Testis (tissue), 3 donors: Measurements from ENCODE around the gene VSIG2. TPM values are rescaled to one million over a fixed set of nuclear protein-coding genes. Genes with fewer than 3 reads are reported as not detected.

Experiments used
- DNase-seq: peaks from one replicate; pipeline ENCODE4 v3.0.0-alpha.2; 2019
- H3K27ac ChIP-seq, 2 donors: fragments of 200-600 bp; sonication (generic); one replicate each; pipeline ENCODE4 v1.5.1; 2019
- H3K27me3 ChIP-seq: fragments of 200-600 bp; sonication (generic); one replicate; pipeline ENCODE4 v1.5.1; 2019
- H3K36me3 ChIP-seq: fragments of 200-600 bp; sonication (generic); one replicate; pipeline ENCODE4 v1.5.1; 2017; ENCODE audit warnings: low read depth; ENCODE audit errors: missing control alignments
- H3K4me1 ChIP-seq: fragments of 200-600 bp; sonication (generic); one replicate; pipeline ENCODE4 v1.5.1; 2019
- H3K4me3 ChIP-seq, 2 donors: fragments of 200-600 bp; sonication (generic); one replicate each; pipeline ENCODE4 v1.5.1; 2017 to 2019
- H3K9me3 ChIP-seq: fragments of 200-600 bp; sonication (generic); one replicate; pipeline ENCODE4 v1.5.1; 2017
- POLR2A ChIP-seq: fragments of 450-650 bp; IDR thresholded peaks from one replicate; pipeline ENCODE4 v1.6.1; 2017; ENCODE audit warnings: antibody characterized with exemption, mild to moderate bottlenecking, moderate library complexity
- WGBS, 2 donors: methylation state at CpG; one replicate each; pipeline ENCODE4 v1.1.5; 2018; 5-methylcytosine and 5-hydroxymethylcytosine counted together
- intact Hi-C: fragments of 100-400 bp; cut with DNase I; formaldehyde crosslinking; loops from one replicate; pipeline ENCODE4 v1.15.1; 2023; ENCODE audit warnings: low total_unique reads
- polyA plus RNA-seq: library from polyadenylated mRNA; stranded (reverse); fragments of 350-450 nt; fragmentation: Illumina TruSeq; extraction: RNeasy Lipid Tissue Mini Kit (QIAGEN cat#74804); gene quantifications from one replicate; pipeline ENCODE4 v1.2.3, GENCODE V29; 2014; ENCODE audit warnings: low read depth, low replicate concordance; ENCODE audit not compliant: insufficient read depth
- total RNA-seq, 2 donors: library from RNA; depleted of rRNA; stranded (reverse); fragments of >200 nt; gene quantifications; one replicate each; pipeline ENCODE4 v1.2.3, GENCODE V29; 2016
- TF ChIP-seq, protein P1 (sequence below), 3 experiments: fragments of 450-650 bp in 2 of 3; fragments of 200-600 bp in 1 of 3; sonication (generic) in 1 of 3; IDR thresholded peaks; one replicate each; pipeline ENCODE4 v1.5.1; 2016 to 2019; ENCODE audit warnings: antibody characterized with exemption in 3 of 3, mild to moderate bottlenecking in 2 of 3, moderate library complexity in 1 of 3

VSIG2 gene
- total and polyA plus RNA-seq, 3 donors from 2014 or later: 0.74 to 4.4 (median 1.3) TPM

GRCh38 chr11:124729571-124729970 lies 22.5 kb downstream of the VSIG2 start:
- Histone ChIP-seq H3K4me1 (peaks cover 11% of the 10 kb centered on the region), H3K36me3 (no peaks in the 10 kb centered on the region), H3K4me3 (no peak overlapping the region), H3K27ac (no peak overlapping the region), H3K9me3 (no peaks in the 10 kb centered on the region), H3K27me3 (no peaks in the 10 kb centered on the region)
- intact Hi-C loops: no loop called here
- DNase-seq: no peak
- no peak for TF ChIP-seq POLR2A
- TF ChIP-seq, protein P1, sequence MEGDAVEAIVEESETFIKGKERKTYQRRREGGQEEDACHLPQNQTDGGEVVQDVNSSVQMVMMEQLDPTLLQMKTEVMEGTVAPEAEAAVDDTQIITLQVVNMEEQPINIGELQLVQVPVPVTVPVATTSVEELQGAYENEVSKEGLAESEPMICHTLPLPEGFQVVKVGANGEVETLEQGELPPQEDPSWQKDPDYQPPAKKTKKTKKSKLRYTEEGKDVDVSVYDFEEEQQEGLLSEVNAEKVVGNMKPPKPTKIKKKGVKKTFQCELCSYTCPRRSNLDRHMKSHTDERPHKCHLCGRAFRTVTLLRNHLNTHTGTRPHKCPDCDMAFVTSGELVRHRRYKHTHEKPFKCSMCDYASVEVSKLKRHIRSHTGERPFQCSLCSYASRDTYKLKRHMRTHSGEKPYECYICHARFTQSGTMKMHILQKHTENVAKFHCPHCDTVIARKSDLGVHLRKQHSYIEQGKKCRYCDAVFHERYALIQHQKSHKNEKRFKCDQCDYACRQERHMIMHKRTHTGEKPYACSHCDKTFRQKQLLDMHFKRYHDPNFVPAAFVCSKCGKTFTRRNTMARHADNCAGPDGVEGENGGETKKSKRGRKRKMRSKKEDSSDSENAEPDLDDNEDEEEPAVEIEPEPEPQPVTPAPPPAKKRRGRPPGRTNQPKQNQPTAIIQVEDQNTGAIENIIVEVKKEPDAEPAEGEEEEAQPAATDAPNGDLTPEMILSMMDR (IDR thresholded peaks at IDR 0.05): no peak
- 89 to 91% methylated on average over 4 of the region's 4 CpGs for WGBS, 2 donors

- no peak for DNase-seq
- 85 to 90% methylated on average over 2 of the region's 2 CpGs for WGBS, 2 donors
- Histone ChIP-seq H3K4me3 (no peak overlapping the region), H3K4me1 (peaks cover 11% of the 10 kb centered on the region), H3K36me3 (no peaks in the 10 kb centered on the region), H3K27me3 (no peaks in the 10 kb centered on the region), H3K9me3 (no peaks in the 10 kb centered on the region), H3K27ac (no peak overlapping the region)
- TF ChIP-seq POLR2A: no peak
- TF ChIP-seq, protein P1 (IDR thresholded peaks at IDR 0.05): no peak
- intact Hi-C loops: no loop called here
Observed at GRCh38 chr11:124728134-124728533, 23.9 kb downstream of the VSIG2 start.

- H3K27me3 ChIP-seq: no peaks in the 10 kb centered on the region
- no peak overlapping the region for H3K4me3 ChIP-seq
Observed at GRCh38 chr11:124727474-124727873, 24.6 kb downstream of the VSIG2 start.

GRCh38 chr11:124725719-124726105 lies 26.3 kb downstream of the VSIG2 start:
- no peaks in the 10 kb centered on the region for H3K9me3 ChIP-seq
- 22 to 43% methylated on average over 6 of the region's 6 CpGs for WGBS, 2 donors
- no peaks in the 10 kb centered on the region for H3K27me3 ChIP-seq
- H3K36me3 ChIP-seq: no peaks in the 10 kb centered on the region
- H3K4me3 ChIP-seq: no peak overlapping the region
- no peak for DNase-seq
- H3K27ac ChIP-seq: no peak overlapping the region
- TF ChIP-seq, protein P1 (IDR thresholded peaks at IDR 0.05): no peak
- no peak for TF ChIP-seq POLR2A
- intact Hi-C loops: no loop called here
- H3K4me1 ChIP-seq: peaks cover 11% of the 10 kb centered on the region

More at GRCh38 chr11:124727474-124727873, 24.6 kb downstream of the VSIG2 start:
- intact Hi-C loops: no loop called here
- no peak for DNase-seq
- Histone ChIP-seq H3K9me3 (no peaks in the 10 kb centered on the region), H3K4me1 (peaks cover 11% of the 10 kb centered on the region), H3K36me3 (no peaks in the 10 kb centered on the region), H3K27ac (no peak overlapping the region)
- WGBS, 2 donors: 82 to 89% methylated on average over 4 of the region's 4 CpGs
- no peak for TF ChIP-seq POLR2A
- TF ChIP-seq, protein P1 (IDR thresholded peaks at IDR 0.05): no peak

DNA sequence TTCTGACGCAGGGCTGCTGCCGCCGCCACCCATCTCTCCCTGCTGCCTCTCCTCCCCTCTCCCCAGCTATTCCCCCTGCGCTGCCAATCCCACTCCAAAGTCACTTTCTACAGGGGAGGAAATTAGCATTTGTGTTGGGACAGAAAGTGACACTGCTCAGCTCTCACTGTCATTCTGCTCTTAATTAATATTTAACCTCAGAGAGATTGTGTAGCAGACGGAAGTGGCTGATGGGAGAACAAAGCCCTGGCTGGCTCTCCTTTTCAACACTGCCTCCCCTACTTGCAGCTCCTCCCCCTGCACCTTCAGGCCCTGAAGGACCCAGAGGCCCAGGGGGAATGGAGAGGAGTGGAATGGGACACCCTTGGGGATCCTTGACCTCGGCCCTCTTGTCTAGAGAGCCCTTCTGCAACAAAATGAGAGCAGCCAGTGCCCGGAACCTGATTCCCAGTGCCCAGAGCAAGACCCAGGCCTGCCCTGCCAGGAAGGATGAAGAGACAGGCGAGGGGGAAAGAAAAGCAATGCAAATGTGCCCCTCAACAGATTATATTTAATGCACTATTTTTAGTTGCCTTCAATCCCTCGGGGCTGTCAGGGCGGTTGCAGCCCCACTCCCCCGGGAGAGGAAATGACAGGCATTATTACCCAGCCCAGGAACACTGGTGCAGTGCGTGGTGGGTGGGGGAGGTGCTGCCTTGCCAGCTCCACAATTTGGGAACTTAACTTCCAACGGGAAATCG lies 26.9 kb downstream of the VSIG2 start:
- no peak overlapping the region for H3K4me3 ChIP-seq
- WGBS, 2 donors: 46 to 55% methylated on average over 14 of the region's 14 CpGs
- intact Hi-C loops: no loop called here
- no peak overlapping the region for H3K27ac ChIP-seq
- no peaks in the 10 kb centered on the region for H3K9me3 ChIP-seq
- no peaks in the 10 kb centered on the region for H3K27me3 ChIP-seq
- TF ChIP-seq, protein P1 (IDR thresholded peaks at IDR 0.05): no peak
- DNase-seq: no peak
- no peaks in the 10 kb centered on the region for H3K36me3 ChIP-seq
- H3K4me1 ChIP-seq: peaks cover 11% of the 10 kb centered on the region
